A549 (cell line): ENCODE measurements around the gene RNF114. TPM values are rescaled to one million over a fixed set of nuclear protein-coding genes. Genes with fewer than 3 reads are reported as not detected.
"Not testable (repeated sequence)": the region's sequence is repeated elsewhere in the genome, so short reads cannot be mapped to it uniquely, and the experiment has no call there.

Experiments
- ATAC-seq, 2 experiments: fragments of 200-7000 bp in 1 of 2; fragments of >200 bp in 1 of 2; cut with Nextera tagmentation in 1 of 2; cut with Tn5 transposase in 1 of 2; 3 replicates each; pipeline versions ENCODE4 v1.8.0 to v1.9.1; 2018 to 2020; ENCODE audit warnings: mild to moderate bottlenecking in 1 of 2, moderate library complexity in 1 of 2
- CTCF ChIA-PET: fragments of 300-600 bp; sonication (Branson Sonifier 250); formaldehyde crosslinking; extraction: SDS; loops from one replicate; lab custom pipeline; 2021; ENCODE audit warnings: antibody characterized with exemption, inconsistent platforms; lab: Yijun Ruan, JAX
- POLR2A ChIA-PET: fragments of 350-600 bp; formaldehyde crosslinking; extraction: SDS; loops from one replicate; lab custom pipeline; 2021; ENCODE audit warnings: antibody characterized with exemption, inconsistent platforms; lab: Yijun Ruan, JAX
- DNase-seq, 2 experiments: peaks; one replicate each; pipeline versions ENCODE4 v3.0.0 to v3.0.0-alpha.2; 2011 to 2016; ENCODE audit warnings: low read depth in 1 of 2, low spot score in 1 of 2
- FAIRE-seq: peaks from 2 replicates; lab custom pipeline; 2011; peaks lifted over from hg19 to GRCh38; lab: Jason Lieb, UNC
- H3K27ac ChIP-seq, 2 experiments: fragments of >200 bp; sonication (Bioruptor Twin); formaldehyde crosslinking; 3 replicates each; pipeline ENCODE4 v1.5.1; 2016 to 2017
- H3K4me1 ChIP-seq: fragments of >200 bp; sonication (Bioruptor Twin); formaldehyde crosslinking; 3 replicates; pipeline ENCODE4 v1.6.1; 2016
- H3K4me2 ChIP-seq: fragments of >200 bp; sonication (Bioruptor Twin); formaldehyde crosslinking; 3 replicates; pipeline ENCODE4 v1.6.1; 2016
- H3K4me3 ChIP-seq: fragments of >200 bp; sonication (Bioruptor Twin); formaldehyde crosslinking; 3 replicates; pipeline ENCODE4 v1.5.1; 2016
- H3K9me3 ChIP-seq: fragments of >200 bp; sonication (Bioruptor Twin); formaldehyde crosslinking; 3 replicates; pipeline ENCODE4 v1.6.1; 2016
- CHD2 ChIP-seq: fragments of 150-350 bp; IDR thresholded peaks from 2 replicates; pipeline ENCODE4 v1.6.1; 2014; ENCODE audit warnings: low read length; ENCODE audit not compliant: partially characterized antibody
- EHF ChIP-seq: fragments of 250-450 bp; sonication (Bioruptor Pico); IDR thresholded peaks from 2 replicates; pipeline ENCODE4 v1.5.0; 2020; ENCODE audit warnings: mild to moderate bottlenecking
- FOSB ChIP-seq: fragments of 250-450 bp; sonication (Bioruptor Pico); IDR thresholded peaks from 2 replicates; pipeline ENCODE4 v1.5.0; 2020; ENCODE audit warnings: mild to moderate bottlenecking, moderate library complexity
- FOSL2 ChIP-seq, 2 experiments: fragments of 450-650 bp in 1 of 2; fragments of >200 bp in 1 of 2; sonication (Bioruptor Twin) in 1 of 2; formaldehyde crosslinking; IDR thresholded peaks; 2 replicates each; pipeline versions ENCODE4 v1.5.0 to v1.6.1; 2016 to 2020; ENCODE audit warnings: mild to moderate bottlenecking in 1 of 2, moderate library complexity in 1 of 2
- FOXS1 ChIP-seq: fragments of 250-450 bp; sonication (Bioruptor Pico); IDR thresholded peaks from 2 replicates; pipeline ENCODE4 v1.5.0; 2020; ENCODE audit warnings: mild to moderate bottlenecking, moderate library complexity
- HEYL ChIP-seq: fragments of 250-450 bp; sonication (Bioruptor Pico); IDR thresholded peaks from 2 replicates; pipeline ENCODE4 v1.8.0; 2021; ENCODE audit warnings: mild to moderate bottlenecking, moderate library complexity
- HOXB13 ChIP-seq: fragments of 250-450 bp; sonication (Bioruptor Pico); IDR thresholded peaks from 2 replicates; pipeline ENCODE4 v1.5.0; 2020; ENCODE audit warnings: low read depth, mild to moderate bottlenecking, moderate library complexity
- JUNB ChIP-seq: fragments of >200 bp; sonication (Bioruptor Twin); formaldehyde crosslinking; IDR thresholded peaks from 2 replicates; pipeline ENCODE4 v1.6.1; 2016
- KDM5A ChIP-seq: fragments of 200-600 bp; sonication (generic); IDR thresholded peaks from 2 replicates; pipeline ENCODE4 v1.6.1; 2016; ENCODE audit warnings: antibody characterized with exemption, mild to moderate bottlenecking
- MAX ChIP-seq: IDR thresholded peaks from 2 replicates; pipeline ENCODE4 v1.6.1; 2012
- NR3C1 ChIP-seq: fragments of >200 bp; sonication (Bioruptor Twin); formaldehyde crosslinking; IDR thresholded peaks from 3 replicates; pipeline ENCODE4 v1.6.1; 2017
- RARB ChIP-seq: fragments of 250-450 bp; sonication (Bioruptor Pico); IDR thresholded peaks from 2 replicates; pipeline ENCODE4 v1.8.0; 2021; ENCODE audit warnings: mild to moderate bottlenecking, moderate library complexity
- SREBF2 ChIP-seq: fragments of 450-650 bp; IDR thresholded peaks from 2 replicates; pipeline ENCODE4 v1.6.1; 2014; ENCODE audit warnings: mild to moderate bottlenecking, moderate library complexity
- ZFP36 ChIP-seq: fragments of 450-650 bp; IDR thresholded peaks from 2 replicates; pipeline ENCODE4 v1.6.1; 2014; ENCODE audit warnings: borderline replicate concordance; ENCODE audit not compliant: partially characterized antibody
- WGBS: methylation state at CpG from one replicate; pipeline ENCODE4 v1.1.6; 2017; ENCODE audit errors: missing lambda C conversion rate; 5-methylcytosine and 5-hydroxymethylcytosine counted together
- polyA plus RNA-seq, 4 experiments: library from polyadenylated mRNA; depleted of rRNA in 3 of 4; stranded (reverse); fragments of >200 nt; fragmentation: RNase III in 1 of 4; extraction: RNeasy Plus Mini Kit Qiagen cat#74134 plus additional on column Dnase treatment in 1 of 4; gene quantifications; 2 replicates in 3 of 4; 3 replicates in 1 of 4; pipeline ENCODE4 v1.2.3, GENCODE V29; 2011 to 2017
- TF ChIP-seq, protein P1 (sequence below): IDR thresholded peaks from 2 replicates; pipeline ENCODE4 v1.6.1; 2012; ENCODE audit warnings: low read depth, borderline replicate concordance

Gene RNF114
- polyA plus RNA-seq, 2 of the 4 experiments (the other 2 are of a cell fraction) = 43.1 to 44.8 TPM

- ATAC-seq (peak; percentile 67 to 87), DNase-seq (peak in 1 of 2 experiments; percentile 62), FAIRE-seq (no peak)
- POLR2A ChIA-PET = interaction anchor here (1.4 kb wide), 1 partner anchor 13 kb away, joined by 4 read pairs; the partner anchor contains the start of gene RNF114
- H3K4me3 ChIP-seq = no peak overlapping the region
- CTCF ChIA-PET = interaction anchor here (0.6 to 5.9 kb wide), 5 partner anchors 14 to 440 kb away, joined by 3 to 33 read pairs (median 4); no protein-coding TSS in a partner anchor
- TF ChIP-seq JUNB (peak; percentile 31; the same call in 1 of the 2 replicates), HOXB13 (CRISPR knock-in tag) (no peak), FOSL2 (IDR thresholded peaks at IDR 0.05) (no peak), FOSL2 (CRISPR knock-in tag; IDR thresholded peaks at IDR 0.05) (peak; percentile 39; the same call in 1 of the 2 replicates)
- H3K9me3 ChIP-seq = no peaks in the 10 kb centered on the region
- 75% methylated on average over 11 of the region's 11 CpGs for WGBS
- peak overlapping the region; percentile 63 to 83; a peak in 5 of 6 replicates for H3K27ac ChIP-seq
- peak overlapping the region; percentile 53 for H3K4me2 ChIP-seq
- H3K4me1 ChIP-seq = peaks cover 28% of the 10 kb centered on the region
Observed at GRCh38 chr20:49948809-49949507, 12.8 kb downstream of the RNF114 start.

- Histone ChIP-seq H3K4me2 (no peak overlapping the region), H3K9me3 (no peaks in the 10 kb centered on the region), H3K27ac (no peak overlapping the region), H3K4me1 (peaks cover 28% of the 10 kb centered on the region), H3K4me3 (no peak overlapping the region)
- TF ChIP-seq JUNB (0 out of 2 replicates have a peak, but pooled peaks have one; percentile 22), FOSL2 (IDR thresholded peaks at IDR 0.05) (no peak), FOSL2 (CRISPR knock-in tag; IDR thresholded peaks at IDR 0.05) (peak; percentile 80)
- TF ChIP-seq, protein P1, sequence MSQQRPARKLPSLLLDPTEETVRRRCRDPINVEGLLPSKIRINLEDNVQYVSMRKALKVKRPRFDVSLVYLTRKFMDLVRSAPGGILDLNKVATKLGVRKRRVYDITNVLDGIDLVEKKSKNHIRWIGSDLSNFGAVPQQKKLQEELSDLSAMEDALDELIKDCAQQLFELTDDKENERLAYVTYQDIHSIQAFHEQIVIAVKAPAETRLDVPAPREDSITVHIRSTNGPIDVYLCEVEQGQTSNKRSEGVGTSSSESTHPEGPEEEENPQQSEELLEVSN = no peak
- CTCF ChIA-PET = interaction anchor here (1.0 to 5.9 kb wide), 7 partner anchors 11 to 218 kb away, joined by 3 to 33 read pairs (median 4); no protein-coding TSS in a partner anchor
- POLR2A ChIA-PET = no interaction called here
- 82% methylated on average over 4 of the region's 4 CpGs for WGBS
- ATAC-seq = no peak
- no peak for FAIRE-seq
- DNase-seq = no peak
Observed at GRCh38 chr20:49951151-49951550, 15.0 kb downstream of the RNF114 start.

DNA sequence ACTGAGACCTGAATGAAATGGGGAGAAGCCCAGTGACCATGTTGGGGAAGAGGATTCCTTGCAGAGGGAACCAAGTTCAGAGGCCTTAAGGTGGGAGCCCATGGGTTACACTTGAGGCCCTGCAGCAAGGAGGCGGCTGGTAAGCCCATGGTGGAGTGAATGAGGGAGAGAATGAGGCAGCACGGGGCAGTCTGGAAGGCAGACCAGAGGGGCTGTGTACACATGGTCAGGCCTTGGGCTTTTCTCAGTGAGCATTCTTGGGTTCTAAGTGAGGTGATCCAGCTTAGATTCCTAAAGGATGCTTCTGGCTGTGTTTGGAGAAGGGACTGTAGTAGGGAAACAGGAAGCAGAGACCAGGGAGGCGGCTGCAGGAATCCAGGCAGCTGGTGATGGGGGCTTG lies 19.0 kb downstream of the RNF114 start:
- Histone ChIP-seq H3K9me3 (no peaks in the 10 kb centered on the region), H3K4me1 (peaks cover 12% of the 10 kb centered on the region; the same call in 2 of the 3 replicates), H3K4me2 (no peak overlapping the region), H3K4me3 (no peak overlapping the region), H3K27ac (no peak overlapping the region)
- no peak for DNase-seq
- ATAC-seq = no peak
- WGBS = 97% methylated on average over 3 of the region's 3 CpGs
- FAIRE-seq = no peak
- CTCF ChIA-PET = interaction anchor here (0.9 to 3.4 kb wide), 3 partner anchors 10 to 23 kb away, joined by 3 to 17 read pairs (median 4); no protein-coding TSS in a partner anchor
- POLR2A ChIA-PET = no interaction called here
- TF ChIP-seq NR3C1 = no peak
- no peak for TF ChIP-seq FOSB (CRISPR knock-in tag)
- no peak for TF ChIP-seq HEYL (CRISPR knock-in tag)
- TF ChIP-seq, protein P1 = no peak
- no peak for TF ChIP-seq JUNB
- TF ChIP-seq RARB (CRISPR knock-in tag) = no peak
- TF ChIP-seq SREBF2 = no peak
- TF ChIP-seq FOSL2 (IDR thresholded peaks at IDR 0.05) = no peak
- TF ChIP-seq FOSL2 (CRISPR knock-in tag; IDR thresholded peaks at IDR 0.05) = no peak
- no peak for TF ChIP-seq EHF (CRISPR knock-in tag)
- TF ChIP-seq CHD2 = no peak
- TF ChIP-seq ZFP36 = no peak
- no peak for TF ChIP-seq MAX
- no peak for TF ChIP-seq KDM5A
- TF ChIP-seq FOXS1 = no peak

DNA sequence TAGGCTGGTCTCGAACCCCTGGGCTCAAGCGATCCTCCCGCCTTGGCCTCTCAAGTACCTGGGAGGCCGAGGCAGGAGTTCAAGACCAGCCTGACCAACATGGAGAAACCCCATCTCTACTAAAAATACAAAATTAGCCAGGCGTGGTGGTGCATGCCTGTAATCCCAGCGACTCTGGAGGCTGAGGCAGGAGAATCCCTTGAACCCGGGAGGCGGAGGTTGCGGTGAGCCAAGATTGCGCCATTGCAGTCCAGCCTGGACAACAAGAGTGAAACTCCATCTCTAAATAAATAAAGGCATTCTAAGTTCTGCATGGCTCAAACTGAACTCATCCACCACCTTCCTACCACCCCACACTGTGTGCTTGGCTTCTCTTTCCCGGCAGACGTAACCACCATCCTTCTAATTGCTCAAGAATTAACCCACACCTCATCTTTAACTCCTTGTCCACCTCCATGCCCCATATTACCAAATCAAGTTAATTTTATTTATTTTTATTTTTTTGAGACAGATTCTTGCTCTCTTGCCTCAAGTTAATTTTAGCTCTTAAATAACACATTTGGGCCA lies 19.7 kb downstream of the RNF114 start:
- DNase-seq, H3K4me3 ChIP-seq, H3K27ac ChIP-seq, H3K4me1 ChIP-seq, ATAC-seq, H3K4me2 ChIP-seq, POLR2A ChIA-PET, H3K9me3 ChIP-seq, FAIRE-seq: not testable (repeated sequence)
- 89% methylated on average over 12 of the region's 12 CpGs for WGBS
- CTCF ChIA-PET = interaction anchor here (0.7 to 3.4 kb wide), 5 partner anchors 9 to 116 kb away, joined by 3 to 17 read pairs (median 4); no protein-coding TSS in a partner anchor
